Measurements from ENCODE around the gene FRRS1L. TPM values are rescaled to one million over a fixed set of nuclear protein-coding genes. Genes with fewer than 3 reads are reported as not detected.
A peak's percentile ranks its signal among the peaks of the same experiment; 100 is the strongest.

Gene FRRS1L
- total RNA-seq, 1 donor from 2014 or later = 0.69 TPM

GRCh38 chr9:109122726-109123621 is 44.1 kb downstream of the FRRS1L start:
- H3K4me3 ChIP-seq (ENCODE audit: low read depth, low read length) = no peak overlapping the region
- TF ChIP-seq, protein P1, sequence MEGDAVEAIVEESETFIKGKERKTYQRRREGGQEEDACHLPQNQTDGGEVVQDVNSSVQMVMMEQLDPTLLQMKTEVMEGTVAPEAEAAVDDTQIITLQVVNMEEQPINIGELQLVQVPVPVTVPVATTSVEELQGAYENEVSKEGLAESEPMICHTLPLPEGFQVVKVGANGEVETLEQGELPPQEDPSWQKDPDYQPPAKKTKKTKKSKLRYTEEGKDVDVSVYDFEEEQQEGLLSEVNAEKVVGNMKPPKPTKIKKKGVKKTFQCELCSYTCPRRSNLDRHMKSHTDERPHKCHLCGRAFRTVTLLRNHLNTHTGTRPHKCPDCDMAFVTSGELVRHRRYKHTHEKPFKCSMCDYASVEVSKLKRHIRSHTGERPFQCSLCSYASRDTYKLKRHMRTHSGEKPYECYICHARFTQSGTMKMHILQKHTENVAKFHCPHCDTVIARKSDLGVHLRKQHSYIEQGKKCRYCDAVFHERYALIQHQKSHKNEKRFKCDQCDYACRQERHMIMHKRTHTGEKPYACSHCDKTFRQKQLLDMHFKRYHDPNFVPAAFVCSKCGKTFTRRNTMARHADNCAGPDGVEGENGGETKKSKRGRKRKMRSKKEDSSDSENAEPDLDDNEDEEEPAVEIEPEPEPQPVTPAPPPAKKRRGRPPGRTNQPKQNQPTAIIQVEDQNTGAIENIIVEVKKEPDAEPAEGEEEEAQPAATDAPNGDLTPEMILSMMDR (conservative IDR thresholded peaks at IDR 0.05; ENCODE audit: low read depth, low read length) = no peak
- no peak for DNase-seq (ENCODE audit: low read depth)

DNA sequence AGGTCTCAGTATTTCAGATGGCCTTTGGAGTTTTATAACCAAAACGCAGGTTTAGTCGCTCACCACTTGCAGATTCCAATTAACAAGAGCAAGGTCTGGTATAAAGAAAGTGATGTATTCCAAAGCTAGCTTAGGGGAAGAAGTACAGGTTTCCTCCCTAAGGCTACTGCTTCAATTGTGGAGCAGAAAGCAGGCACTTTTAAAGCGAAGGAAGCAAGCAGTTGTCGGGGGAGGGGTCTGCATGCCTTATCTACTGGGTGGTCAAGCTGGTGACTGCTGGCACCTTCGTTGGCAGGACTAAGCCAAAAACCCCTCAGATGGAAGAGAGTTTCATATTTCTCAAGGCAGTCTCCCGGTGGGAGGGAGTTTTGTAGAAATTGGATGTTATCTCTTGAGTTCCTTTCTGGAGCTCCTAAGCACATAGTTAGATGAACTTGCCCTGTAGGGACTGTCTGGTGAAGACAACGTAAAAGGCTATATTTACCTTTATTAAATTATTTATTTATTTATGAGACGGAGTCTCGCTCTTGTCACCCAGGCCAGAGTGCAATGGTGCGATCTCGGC is 45.7 kb downstream of the FRRS1L start:
- TF ChIP-seq, protein P1 (conservative IDR thresholded peaks at IDR 0.05; ENCODE audit: low read depth, low read length) = no peak
- H3K4me3 ChIP-seq (ENCODE audit: low read depth, low read length) = no peak overlapping the region
- no peak for DNase-seq (ENCODE audit: low read depth)

DNA sequence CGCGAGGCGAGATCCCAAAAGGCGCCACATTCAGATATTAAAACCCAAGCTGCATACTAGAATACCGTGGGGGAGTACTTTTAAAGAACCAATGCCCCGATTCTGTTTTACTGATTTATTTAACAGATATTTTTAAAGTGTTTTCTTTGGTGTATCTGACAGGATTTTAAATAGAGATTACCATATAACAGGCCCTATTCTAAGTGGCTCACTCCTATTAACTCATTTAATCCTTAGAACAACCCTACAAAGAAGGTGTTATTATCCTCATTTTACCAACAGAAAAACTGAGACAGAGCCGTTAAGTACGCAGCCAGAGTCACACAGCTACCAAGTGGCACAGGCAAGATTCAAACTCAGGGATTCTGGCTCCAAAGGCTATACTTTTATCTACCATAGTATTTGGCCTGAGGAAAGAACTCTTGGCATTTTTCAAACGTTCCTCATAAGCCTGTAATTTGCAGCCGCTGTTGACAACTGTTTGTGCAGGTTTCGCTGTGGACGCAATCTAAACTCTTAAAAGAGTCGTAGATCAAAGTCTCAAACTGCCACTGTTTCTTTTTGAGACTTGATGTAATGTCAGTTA is 46.8 kb downstream of the FRRS1L start:
- H3K4me3 ChIP-seq (ENCODE audit: low read depth, low read length) = peak overlapping the region; percentile 16
- no peak for DNase-seq (ENCODE audit: low read depth)
- TF ChIP-seq, protein P1 (conservative IDR thresholded peaks at IDR 0.05; ENCODE audit: low read depth, low read length) = no peak

- TF ChIP-seq, protein P1 (conservative IDR thresholded peaks at IDR 0.05; ENCODE audit: low read depth, low read length) = no peak
- DNase-seq (ENCODE audit: low read depth) = peak; percentile 93
- H3K4me3 ChIP-seq (ENCODE audit: low read depth, low read length) = peak within 1 kb of the TSS; percentile 81
These were observed 47.4 kb downstream of the FRRS1L start, which contains the start of gene TMEM245 for GRCh38 chr9:109119439-109120203. Gene TMEM245, minus strand, starts transcription at chr9:109119947. Its CDS starts 34 bp downstream, at chr9:109119913.

GRCh38 chr9:109118808-109119438 is 48.1 kb downstream of the FRRS1L start:
- peak overlapping the region; percentile 81 for H3K4me3 ChIP-seq (ENCODE audit: low read depth, low read length)
- DNase-seq (ENCODE audit: low read depth) = no peak
- TF ChIP-seq, protein P1 (conservative IDR thresholded peaks at IDR 0.05; ENCODE audit: low read depth, low read length) = no peak
